IPS-NIHi7 (cell line): ENCODE data around the gene CASP9.

Experiments
- DNase-seq: peaks from one replicate; pipeline ENCODE4 v3.0.0; 2012; ENCODE audit warnings: mixed read lengths; ENCODE audit errors: extremely low spot score

The CASP9 gene

DNA sequence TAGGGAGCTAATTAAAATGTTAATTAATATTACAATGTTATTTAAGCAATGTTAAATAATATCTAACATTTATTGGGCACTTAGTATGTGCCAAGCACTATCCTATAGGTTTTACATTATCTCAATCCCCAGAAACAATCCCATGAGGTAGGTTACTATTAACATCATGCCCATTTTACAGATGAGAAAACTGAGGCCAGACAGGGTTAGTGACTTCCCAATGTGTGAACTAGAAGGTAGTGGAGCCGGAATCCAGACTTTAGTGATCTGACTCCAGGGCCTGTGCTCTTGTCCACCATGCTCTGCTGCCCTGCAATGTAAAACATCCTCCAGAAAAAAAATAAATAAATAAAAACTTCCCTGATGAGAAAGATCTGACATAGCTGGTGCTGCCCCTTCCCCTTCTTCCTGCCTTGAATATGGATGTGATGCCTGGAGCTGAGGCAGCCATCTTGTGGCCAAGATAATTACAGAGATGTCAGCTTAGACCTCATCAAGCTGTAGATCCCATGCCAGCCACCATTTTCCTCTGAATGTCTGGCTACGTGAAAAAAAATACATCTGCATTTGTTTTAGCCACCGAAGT is 75.0 kb downstream of the CASP9 start:
- no peak for DNase-seq

DNA sequence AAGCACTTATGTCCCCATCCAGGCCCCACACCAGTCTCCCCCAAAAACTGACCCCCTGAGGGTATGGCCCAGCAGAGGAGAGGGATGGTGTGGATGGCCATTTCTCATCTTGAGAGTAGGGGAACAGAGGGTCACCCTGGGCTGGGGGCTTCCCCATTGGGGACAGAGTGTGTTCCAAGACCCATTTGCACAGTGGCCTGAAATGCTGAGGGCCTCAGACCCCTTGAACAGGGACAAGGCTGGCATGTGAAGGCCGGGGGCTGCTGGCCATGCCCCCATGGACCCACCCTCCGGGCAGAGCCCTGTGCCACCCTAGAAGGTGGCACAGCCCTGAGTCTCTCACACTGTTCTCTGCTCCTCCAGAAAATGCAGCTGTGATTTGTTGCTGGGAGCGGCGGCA is 77.8 kb downstream of the CASP9 start:
- no peak for DNase-seq

DNA sequence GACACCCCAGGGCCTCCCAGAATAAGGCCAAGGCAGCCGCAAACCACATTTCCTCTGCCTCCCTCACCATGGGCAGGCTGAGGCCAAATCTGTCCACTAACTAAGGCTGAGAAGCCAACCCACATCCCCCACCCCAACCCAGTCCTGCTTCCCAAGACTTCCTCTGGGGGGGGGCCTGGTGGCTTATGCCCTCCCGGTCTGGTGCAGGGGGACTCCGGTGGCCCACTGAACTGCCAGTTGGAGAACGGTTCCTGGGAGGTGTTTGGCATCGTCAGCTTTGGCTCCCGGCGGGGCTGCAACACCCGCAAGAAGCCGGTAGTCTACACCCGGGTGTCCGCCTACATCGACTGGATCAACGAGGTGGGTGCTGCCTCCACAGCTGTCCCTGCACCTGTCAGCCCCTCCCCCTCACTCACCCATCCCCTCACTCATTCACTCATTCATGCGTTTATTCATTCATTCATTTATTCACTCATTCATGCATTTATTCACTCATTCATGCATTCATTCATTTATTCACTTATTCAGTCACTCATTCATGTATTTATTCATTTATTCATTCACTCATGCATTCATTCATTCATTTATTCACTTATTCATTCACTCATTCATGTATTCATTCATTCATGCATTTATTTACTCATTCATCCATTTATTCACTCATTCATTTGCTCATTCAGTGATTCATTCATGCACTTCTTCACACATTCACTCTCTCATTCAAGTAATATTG is 78.5 kb downstream of the CASP9 start:
- no peak for DNase-seq

DNA sequence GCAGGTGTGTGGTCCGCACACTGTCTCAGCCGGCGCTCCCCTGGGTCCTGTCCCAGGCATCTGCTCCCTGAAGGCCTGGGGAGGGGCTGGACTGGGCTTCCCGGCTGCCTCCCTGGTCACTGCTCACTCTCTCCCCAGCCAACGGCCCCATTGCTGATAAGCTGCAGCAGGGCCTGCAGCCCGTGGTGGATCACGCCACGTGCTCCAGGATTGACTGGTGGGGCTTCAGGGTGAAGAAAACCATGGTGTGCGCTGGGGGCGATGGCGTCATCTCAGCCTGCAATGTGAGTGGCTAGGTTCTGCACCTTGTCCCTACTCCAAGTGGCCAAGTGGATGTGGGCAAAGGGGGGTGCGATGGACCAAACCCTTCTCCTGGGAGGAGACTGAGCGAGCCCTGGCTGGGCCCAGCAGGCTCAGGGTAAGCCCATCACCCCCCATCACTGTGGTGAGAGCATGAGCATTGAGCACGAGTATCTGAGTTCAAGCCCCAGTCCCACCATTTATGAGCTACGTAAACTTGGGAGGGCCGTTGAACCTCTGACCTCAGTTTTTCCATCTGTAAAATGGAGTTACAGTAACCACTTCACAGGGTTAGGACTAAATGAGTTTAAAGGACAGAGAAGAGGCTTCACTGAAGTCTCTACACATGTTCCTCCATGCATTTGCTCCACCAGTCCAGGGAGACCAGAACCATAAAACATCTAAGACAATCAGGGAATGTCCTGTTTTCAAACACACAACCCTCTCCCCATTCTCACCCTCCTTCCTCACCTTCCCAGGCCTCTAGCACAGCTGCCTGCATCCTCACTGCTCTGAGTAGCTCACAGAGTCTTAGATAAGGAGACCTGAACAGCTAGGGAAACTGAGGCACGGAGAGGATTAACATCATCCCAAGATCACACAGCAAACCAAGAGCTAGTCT is 79.3 kb downstream of the CASP9 start:
- DNase-seq, result no peak

DNA sequence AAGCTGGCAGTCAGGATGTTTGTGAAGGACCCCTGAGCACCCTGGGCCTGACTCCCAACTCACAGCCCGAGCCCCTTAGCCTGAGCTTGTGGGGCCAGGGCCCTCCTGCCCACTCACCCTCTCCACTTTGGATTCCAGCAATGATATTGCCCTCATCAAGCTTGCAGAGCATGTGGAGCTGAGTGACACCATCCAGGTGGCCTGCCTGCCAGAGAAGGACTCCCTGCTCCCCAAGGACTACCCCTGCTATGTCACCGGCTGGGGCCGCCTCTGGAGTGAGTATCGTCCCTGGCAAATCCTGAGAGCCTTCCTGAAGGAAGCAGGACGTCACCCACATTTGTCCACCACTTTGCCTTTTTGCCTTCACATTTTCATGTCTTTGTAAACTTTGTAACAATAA is 80.7 kb downstream of the CASP9 start:
- DNase-seq, result no peak

DNA sequence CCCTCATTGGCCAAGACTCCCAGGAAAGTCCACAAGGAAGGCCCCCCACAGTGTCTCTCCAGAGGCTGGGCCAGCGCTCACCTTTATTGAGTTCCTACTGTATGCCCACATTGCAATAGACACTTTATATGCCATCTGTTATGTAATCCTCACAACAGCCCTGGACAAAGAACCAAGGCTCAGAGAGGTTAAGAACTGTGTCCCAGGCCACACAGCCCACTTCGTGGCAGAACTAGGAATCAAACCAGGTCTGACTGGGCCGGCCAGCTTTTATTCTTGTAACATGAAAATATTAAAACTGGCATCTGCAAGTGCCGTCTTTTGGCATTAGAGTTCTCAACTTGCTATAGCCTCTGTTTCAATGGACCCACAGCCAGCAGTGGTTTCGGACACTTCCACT is 81.3 kb downstream of the CASP9 start:
- DNase-seq, result no peak

DNA sequence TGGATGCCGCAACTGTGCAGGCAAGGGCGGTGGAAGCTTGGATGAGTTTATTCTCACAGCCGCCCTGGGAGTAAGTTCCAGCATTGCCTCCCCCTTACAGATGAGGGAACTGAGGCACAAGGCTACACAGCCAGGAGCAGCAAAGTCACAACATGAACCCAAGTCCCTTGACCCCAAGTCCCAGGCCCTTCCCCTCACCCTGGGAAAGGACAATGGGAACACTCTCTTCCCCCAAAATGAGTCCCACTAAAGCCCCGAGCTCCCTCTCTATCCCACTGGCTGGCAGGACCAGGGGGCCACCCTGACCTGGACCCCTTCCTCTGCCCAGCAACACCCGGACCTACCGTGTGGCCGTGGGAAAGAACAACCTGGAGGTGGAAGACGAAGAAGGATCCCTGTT is 81.9 kb downstream of the CASP9 start:
- DNase-seq, result no peak
